SK-N-SH (cell line): ENCODE measurements around the gene SCAMP2.

Source experiments
- CHD2 ChIP-seq: fragments of 150-350 bp; IDR thresholded peaks from 2 replicates; pipeline ENCODE4 v1.6.1; 2018; ENCODE audit warnings: low read length; ENCODE audit not compliant: partially characterized antibody
- EP300 ChIP-seq, 2 experiments: IDR thresholded peaks; 2 replicates each; pipeline versions ENCODE4 v1.4.0 to v1.6.1; 2012; ENCODE audit warnings: borderline replicate concordance in 1 of 2, low read depth in 1 of 2, low read length in 1 of 2
- GABPA ChIP-seq: IDR thresholded peaks from 2 replicates; pipeline ENCODE4 v1.4.0; 2012; ENCODE audit warnings: low read depth, mild to moderate bottlenecking
- GATA2 ChIP-seq: sonication (generic); formaldehyde crosslinking; IDR thresholded peaks from 2 replicates; pipeline ENCODE4 v1.5.0; 2020; ENCODE audit warnings: mild to moderate bottlenecking, missing genetic modification reagents
- MXI1 ChIP-seq: IDR thresholded peaks from 2 replicates; pipeline ENCODE4 v1.6.1; 2012; ENCODE audit warnings: mild to moderate bottlenecking, low read depth, low read length, improper control_type of control experiment
- RAD21 ChIP-seq: IDR thresholded peaks from 2 replicates; pipeline ENCODE4 v1.6.1; 2012; ENCODE audit warnings: mild to moderate bottlenecking, low read length
- RFX5 ChIP-seq: IDR thresholded peaks from 2 replicates; pipeline ENCODE4 v1.6.1; 2012; ENCODE audit warnings: mild to moderate bottlenecking, improper control_type of control experiment, low read length
- RXRA ChIP-seq: IDR thresholded peaks from 2 replicates; pipeline ENCODE4 v1.4.0; 2012; ENCODE audit warnings: low read depth, mild to moderate bottlenecking, borderline replicate concordance
- TAF1 ChIP-seq: IDR thresholded peaks from 2 replicates; pipeline ENCODE4 v1.6.1; 2012; ENCODE audit warnings: low read depth, mild to moderate bottlenecking, low read length, moderate library complexity, borderline replicate concordance
- TF ChIP-seq, protein P1 (sequence below): fragments of 200-600 bp; sonication (generic); IDR thresholded peaks from 2 replicates; pipeline ENCODE4 v1.6.1; 2017; ENCODE audit warnings: antibody characterized with exemption, mild to moderate bottlenecking, moderate library complexity
- TF ChIP-seq, protein P2 (sequence below): IDR thresholded peaks from 2 replicates; pipeline ENCODE4 v1.4.0; 2012; ENCODE audit warnings: low read depth, borderline replicate concordance
- TF ChIP-seq, protein P3 (sequence below): IDR thresholded peaks from 2 replicates; pipeline ENCODE4; 2012
- TF ChIP-seq, protein P4 (sequence below): IDR thresholded peaks from 2 replicates; pipeline ENCODE4 v1.4.0; 2012; ENCODE audit warnings: low read depth
- TF ChIP-seq, protein P5 (sequence below): IDR thresholded peaks from 2 replicates; pipeline ENCODE4 v1.4.0; 2012; ENCODE audit warnings: low read depth, borderline replicate concordance

DNA sequence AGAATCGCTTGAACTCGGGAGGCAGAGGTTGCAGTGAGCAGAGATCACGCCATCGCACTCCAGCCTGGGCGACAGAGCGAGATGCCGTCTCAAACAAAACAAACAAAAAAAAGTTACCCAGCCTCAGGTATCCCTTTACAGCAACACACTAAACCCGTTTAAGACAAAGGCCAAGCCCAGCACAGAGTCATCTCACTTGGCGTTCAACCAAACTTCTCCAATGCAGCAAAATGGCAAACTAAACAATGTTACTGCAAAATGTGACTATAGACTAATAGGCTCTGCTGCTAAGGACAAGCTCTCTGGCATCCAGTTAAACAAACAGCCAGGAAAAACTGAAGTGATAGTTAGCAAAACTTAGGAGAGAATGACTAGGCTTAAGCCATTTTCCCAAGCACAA is 39.9 kb upstream of the SCAMP2 start:
- TF ChIP-seq, protein P1, sequence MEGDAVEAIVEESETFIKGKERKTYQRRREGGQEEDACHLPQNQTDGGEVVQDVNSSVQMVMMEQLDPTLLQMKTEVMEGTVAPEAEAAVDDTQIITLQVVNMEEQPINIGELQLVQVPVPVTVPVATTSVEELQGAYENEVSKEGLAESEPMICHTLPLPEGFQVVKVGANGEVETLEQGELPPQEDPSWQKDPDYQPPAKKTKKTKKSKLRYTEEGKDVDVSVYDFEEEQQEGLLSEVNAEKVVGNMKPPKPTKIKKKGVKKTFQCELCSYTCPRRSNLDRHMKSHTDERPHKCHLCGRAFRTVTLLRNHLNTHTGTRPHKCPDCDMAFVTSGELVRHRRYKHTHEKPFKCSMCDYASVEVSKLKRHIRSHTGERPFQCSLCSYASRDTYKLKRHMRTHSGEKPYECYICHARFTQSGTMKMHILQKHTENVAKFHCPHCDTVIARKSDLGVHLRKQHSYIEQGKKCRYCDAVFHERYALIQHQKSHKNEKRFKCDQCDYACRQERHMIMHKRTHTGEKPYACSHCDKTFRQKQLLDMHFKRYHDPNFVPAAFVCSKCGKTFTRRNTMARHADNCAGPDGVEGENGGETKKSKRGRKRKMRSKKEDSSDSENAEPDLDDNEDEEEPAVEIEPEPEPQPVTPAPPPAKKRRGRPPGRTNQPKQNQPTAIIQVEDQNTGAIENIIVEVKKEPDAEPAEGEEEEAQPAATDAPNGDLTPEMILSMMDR = no peak
- TF ChIP-seq, protein P2, sequence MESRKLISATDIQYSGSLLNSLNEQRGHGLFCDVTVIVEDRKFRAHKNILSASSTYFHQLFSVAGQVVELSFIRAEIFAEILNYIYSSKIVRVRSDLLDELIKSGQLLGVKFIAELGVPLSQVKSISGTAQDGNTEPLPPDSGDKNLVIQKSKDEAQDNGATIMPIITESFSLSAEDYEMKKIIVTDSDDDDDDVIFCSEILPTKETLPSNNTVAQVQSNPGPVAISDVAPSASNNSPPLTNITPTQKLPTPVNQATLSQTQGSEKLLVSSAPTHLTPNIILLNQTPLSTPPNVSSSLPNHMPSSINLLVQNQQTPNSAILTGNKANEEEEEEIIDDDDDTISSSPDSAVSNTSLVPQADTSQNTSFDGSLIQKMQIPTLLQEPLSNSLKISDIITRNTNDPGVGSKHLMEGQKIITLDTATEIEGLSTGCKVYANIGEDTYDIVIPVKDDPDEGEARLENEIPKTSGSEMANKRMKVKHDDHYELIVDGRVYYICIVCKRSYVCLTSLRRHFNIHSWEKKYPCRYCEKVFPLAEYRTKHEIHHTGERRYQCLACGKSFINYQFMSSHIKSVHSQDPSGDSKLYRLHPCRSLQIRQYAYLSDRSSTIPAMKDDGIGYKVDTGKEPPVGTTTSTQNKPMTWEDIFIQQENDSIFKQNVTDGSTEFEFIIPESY = no peak
- TF ChIP-seq, protein P3, sequence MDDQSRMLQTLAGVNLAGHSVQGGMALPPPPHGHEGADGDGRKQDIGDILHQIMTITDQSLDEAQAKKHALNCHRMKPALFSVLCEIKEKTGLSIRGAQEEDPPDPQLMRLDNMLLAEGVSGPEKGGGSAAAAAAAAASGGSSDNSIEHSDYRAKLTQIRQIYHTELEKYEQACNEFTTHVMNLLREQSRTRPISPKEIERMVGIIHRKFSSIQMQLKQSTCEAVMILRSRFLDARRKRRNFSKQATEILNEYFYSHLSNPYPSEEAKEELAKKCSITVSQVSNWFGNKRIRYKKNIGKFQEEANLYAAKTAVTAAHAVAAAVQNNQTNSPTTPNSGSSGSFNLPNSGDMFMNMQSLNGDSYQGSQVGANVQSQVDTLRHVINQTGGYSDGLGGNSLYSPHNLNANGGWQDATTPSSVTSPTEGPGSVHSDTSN = no peak
- no peak for TF ChIP-seq EP300 (IDR thresholded peaks at IDR 0.05; ENCODE audit: borderline replicate concordance in 1 of 2, low read depth in 1 of 2, low read length in 1 of 2)
- TF ChIP-seq, protein P4, sequence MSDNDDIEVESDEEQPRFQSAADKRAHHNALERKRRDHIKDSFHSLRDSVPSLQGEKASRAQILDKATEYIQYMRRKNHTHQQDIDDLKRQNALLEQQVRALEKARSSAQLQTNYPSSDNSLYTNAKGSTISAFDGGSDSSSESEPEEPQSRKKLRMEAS = no peak
- TF ChIP-seq RFX5 = no peak
- TF ChIP-seq TAF1 = no peak
- TF ChIP-seq, protein P5, sequence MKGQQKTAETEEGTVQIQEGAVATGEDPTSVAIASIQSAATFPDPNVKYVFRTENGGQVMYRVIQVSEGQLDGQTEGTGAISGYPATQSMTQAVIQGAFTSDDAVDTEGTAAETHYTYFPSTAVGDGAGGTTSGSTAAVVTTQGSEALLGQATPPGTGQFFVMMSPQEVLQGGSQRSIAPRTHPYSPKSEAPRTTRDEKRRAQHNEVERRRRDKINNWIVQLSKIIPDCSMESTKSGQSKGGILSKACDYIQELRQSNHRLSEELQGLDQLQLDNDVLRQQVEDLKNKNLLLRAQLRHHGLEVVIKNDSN = no peak
- TF ChIP-seq RAD21 = no peak
- TF ChIP-seq RXRA = no peak
- TF ChIP-seq GATA2 (CRISPR knock-in tag) = no peak
- TF ChIP-seq GABPA = no peak
- TF ChIP-seq MXI1 = no peak
- TF ChIP-seq CHD2 = no peak
